SK-N-MC (cell line): ENCODE results near the gene ST6GAL2.

Experiments used
- EZH2 ChIP-seq: fragments of 200-600 bp; sonication (generic); IDR thresholded peaks from one replicate; pipeline ENCODE4 v1.6.1; 2017; ENCODE audit warnings: antibody characterized with exemption
- POLR2AphosphoS5 ChIP-seq: IDR thresholded peaks from 2 replicates; pipeline ENCODE4 v1.6.1; 2012; ENCODE audit warnings: mild to moderate bottlenecking, low read depth, low read length, borderline replicate concordance

DNA sequence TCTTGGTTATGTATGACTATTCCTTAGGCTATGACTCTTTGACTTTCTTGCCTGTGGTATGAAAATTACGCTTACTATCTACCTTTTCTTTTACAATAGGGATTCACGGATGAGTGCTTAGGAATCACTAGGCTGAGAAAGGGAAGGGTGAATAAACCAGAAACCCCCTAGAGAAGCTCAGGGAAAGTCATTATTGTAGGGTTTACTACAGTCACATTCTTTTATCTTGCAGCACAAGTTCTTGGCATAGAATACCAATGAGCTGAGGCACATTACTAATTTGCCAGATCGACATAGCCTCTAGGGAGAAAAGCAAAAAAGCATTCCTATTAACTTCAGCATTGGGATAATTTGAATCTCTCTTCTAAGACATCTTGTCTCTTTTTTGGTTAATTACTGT, 103.3 kb downstream of the ST6GAL2 start:
- TF ChIP-seq EZH2 = no peak
- no peak for TF ChIP-seq POLR2AphosphoS5
